Mesothelial cell of epicardium (in vitro differentiated cells): ENCODE data around the gene SMC3. TPM values are rescaled to one million over a fixed set of nuclear protein-coding genes. Genes with fewer than 3 reads are reported as not detected.
A peak's percentile ranks its signal among the peaks of the same experiment; 100 is the strongest.

Experiments
- DNase-seq, 2 experiments: peaks; one replicate each; pipeline ENCODE4 v3.0.0; 2021; ENCODE audit warnings: low spot score in 2 of 2; ENCODE audit not compliant: unreplicated experiment in 2 of 2
- H3K27ac Mint-ChIP-seq: 2 replicates; pipeline ENCODE4 v1.8.0; 2021; ENCODE audit warnings: mixed read lengths
- H3K27me3 Mint-ChIP-seq: 2 replicates; pipeline ENCODE4 v1.8.0; 2021; ENCODE audit warnings: low read depth, mixed read lengths
- H3K36me3 Mint-ChIP-seq: 2 replicates; pipeline ENCODE4 v1.8.0; 2021; ENCODE audit warnings: mixed read lengths
- H3K4me1 Mint-ChIP-seq: 2 replicates; pipeline ENCODE4 v1.8.0; 2021; ENCODE audit warnings: mixed read lengths
- H3K4me3 Mint-ChIP-seq: 2 replicates; pipeline ENCODE4 v1.8.0; 2021; ENCODE audit warnings: mild to moderate bottlenecking, moderate library complexity, mixed read lengths
- H3K9me3 Mint-ChIP-seq: 2 replicates; pipeline ENCODE4 v1.8.0; 2021; ENCODE audit warnings: mixed read lengths
- total RNA-seq: library from RNA; stranded (reverse); gene quantifications from 3 replicates; pipeline ENCODE4 v1.2.1, GENCODE V29; 2021
- TF ChIP-seq, protein P1 (sequence below): fragments of 200-600 bp; sonication (generic); IDR thresholded peaks from one replicate; pipeline ENCODE4 v1.5.0; 2021; ENCODE audit warnings: antibody characterized with exemption; ENCODE audit not compliant: unreplicated experiment

SMC3 gene
- total RNA-seq, 1 donor from 2014 or later: 47.2 TPM

DNA sequence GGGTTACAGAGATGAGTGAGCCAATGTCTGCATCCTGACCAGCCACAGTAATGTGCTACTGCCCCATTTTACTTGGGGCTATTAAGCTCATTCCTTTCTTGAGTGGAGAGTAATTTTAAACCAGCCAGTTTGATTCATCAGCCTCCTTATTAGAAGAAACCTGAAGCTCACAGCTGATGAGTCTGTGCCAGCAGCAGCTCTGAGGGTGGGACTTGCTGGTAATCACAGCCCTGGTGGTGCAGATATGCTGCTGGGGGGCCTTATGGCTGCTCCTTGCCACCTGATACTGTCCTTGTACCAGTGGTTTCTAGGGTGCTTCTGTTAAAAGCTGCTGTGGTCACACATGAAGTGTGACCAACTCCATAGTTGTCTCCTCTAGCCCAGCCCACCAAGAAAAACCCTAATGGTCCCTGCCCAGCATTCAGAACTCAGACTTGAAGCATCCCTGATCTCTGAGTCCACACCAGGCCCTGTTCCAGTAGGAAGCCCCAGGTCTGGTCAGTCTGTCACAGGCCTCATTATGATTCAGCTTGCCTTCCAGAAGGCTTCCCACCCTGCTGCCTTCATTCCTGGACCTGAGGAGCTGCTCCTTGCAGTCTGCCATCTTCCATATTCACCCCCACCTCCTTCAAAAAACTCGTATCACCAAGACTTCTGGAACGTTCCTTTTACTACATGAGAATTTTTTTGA, 47.7 kb downstream of the SMC3 start:
- Mint-ChIP-seq H3K36me3 (no peaks in the 10 kb centered on the region), H3K4me1 (peaks cover 29% of the 10 kb centered on the region), H3K27me3 (no peaks in the 10 kb centered on the region), H3K27ac (no peak overlapping the region), H3K9me3 (no peaks in the 10 kb centered on the region), H3K4me3 (no peak overlapping the region)
- TF ChIP-seq, protein P1, sequence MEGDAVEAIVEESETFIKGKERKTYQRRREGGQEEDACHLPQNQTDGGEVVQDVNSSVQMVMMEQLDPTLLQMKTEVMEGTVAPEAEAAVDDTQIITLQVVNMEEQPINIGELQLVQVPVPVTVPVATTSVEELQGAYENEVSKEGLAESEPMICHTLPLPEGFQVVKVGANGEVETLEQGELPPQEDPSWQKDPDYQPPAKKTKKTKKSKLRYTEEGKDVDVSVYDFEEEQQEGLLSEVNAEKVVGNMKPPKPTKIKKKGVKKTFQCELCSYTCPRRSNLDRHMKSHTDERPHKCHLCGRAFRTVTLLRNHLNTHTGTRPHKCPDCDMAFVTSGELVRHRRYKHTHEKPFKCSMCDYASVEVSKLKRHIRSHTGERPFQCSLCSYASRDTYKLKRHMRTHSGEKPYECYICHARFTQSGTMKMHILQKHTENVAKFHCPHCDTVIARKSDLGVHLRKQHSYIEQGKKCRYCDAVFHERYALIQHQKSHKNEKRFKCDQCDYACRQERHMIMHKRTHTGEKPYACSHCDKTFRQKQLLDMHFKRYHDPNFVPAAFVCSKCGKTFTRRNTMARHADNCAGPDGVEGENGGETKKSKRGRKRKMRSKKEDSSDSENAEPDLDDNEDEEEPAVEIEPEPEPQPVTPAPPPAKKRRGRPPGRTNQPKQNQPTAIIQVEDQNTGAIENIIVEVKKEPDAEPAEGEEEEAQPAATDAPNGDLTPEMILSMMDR: no peak
- no peak for DNase-seq

DNA sequence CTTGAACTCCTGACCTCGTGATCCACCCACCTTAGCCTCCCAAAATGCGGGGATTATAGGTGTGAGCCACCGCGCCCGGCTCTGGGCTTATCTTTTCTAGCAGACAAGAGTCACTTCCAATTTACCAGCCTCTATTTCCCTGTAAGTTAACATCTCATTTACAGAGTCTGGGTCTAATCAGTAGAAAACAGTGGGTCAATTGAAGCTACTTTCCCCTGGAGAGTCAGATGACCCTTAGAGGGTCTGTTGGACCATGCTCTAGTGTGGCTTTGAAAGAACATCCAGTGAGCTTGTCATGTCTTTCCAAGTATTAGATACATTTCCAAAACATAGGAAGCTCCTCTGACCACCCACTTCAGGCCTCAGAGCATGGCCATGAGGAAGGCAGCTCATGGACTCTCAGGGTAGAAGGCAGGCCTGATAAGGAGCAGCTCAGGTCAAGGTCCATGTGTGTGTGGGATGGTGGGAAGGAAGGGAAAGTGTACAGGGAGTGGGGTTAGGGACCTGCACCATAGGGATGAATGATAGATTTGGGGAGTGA, 49.1 kb downstream of the SMC3 start:
- H3K4me1 Mint-ChIP-seq: peaks cover 19% of the 10 kb centered on the region
- TF ChIP-seq, protein P1: no peak
- H3K4me3 Mint-ChIP-seq: no peak overlapping the region
- no peak for DNase-seq
- no peaks in the 10 kb centered on the region for H3K9me3 Mint-ChIP-seq
- no peak overlapping the region for H3K27ac Mint-ChIP-seq
- no peaks in the 10 kb centered on the region for H3K36me3 Mint-ChIP-seq
- H3K27me3 Mint-ChIP-seq: no peaks in the 10 kb centered on the region

DNA sequence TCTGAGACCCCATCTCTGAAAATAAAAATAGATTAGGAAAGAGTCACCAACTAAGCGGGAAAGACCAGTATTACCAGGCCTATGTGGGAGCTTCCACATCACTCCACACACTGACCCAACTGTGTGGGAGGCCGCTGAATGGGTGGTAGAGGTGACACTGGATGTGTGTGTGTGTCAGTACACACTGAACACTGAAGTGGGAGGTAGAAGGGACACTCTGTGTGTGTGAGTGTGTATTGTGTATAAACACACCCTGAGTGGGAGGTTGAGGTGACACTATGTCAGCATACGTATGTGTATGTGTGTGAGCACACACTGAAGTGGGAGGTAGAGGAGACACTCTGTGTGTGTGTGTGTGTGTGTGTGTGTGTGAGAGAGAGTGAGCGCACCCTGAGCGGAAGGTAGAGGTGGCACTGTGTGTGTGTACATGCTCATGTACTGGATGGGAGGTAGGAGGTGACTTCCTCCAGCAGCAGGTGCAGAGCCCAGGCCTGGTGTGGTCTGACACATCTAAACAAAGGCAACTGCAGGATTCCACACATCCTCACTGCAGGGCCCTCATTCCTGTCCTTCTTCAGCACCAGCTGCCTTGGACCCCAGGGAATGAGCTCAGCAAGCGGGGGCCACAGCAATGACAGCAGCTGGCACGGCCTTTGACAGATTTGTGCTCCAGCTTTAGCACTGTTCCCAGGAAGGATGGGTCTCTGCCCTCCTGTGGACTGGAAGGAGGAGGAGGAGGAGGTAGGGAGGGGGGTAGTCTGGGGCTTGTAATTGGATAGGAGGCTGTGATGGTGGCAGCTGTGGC, 50.1 kb downstream of the SMC3 start:
- no peak overlapping the region for H3K27ac Mint-ChIP-seq

DNA sequence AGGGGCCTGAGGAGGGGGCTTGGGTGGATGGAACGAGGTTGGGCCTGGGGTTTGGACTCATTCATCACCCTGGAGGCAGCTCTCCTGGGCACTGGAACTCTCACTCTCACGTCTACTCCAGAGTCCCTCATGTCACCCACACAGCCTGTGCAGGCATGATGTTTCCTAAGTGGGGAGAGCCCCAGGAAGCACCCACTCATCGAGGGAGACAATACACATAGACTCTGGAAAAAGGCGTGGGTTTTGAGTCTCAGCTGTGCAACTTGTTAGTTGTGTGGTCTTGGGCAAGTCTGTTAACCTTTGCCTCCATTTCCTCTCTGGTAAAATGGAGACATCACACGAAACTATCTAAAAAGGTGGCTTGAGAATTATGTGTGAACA, 50.7 kb downstream of the SMC3 start:
- DNase-seq: no peak
- Mint-ChIP-seq H3K27me3 (no peaks in the 10 kb centered on the region), H3K27ac (no peak overlapping the region), H3K9me3 (peaks cover 5% of the 10 kb centered on the region), H3K36me3 (no peaks in the 10 kb centered on the region), H3K4me3 (no peak overlapping the region), H3K4me1 (peaks cover 19% of the 10 kb centered on the region)
- TF ChIP-seq, protein P1: no peak

More for the DNA sequence above, 50.1 kb downstream of the SMC3 start:
- no peak for DNase-seq
- Mint-ChIP-seq H3K9me3 (peaks cover 4% of the 10 kb centered on the region), H3K4me1 (peaks cover 19% of the 10 kb centered on the region), H3K27me3 (no peaks in the 10 kb centered on the region), H3K4me3 (no peak overlapping the region), H3K36me3 (no peaks in the 10 kb centered on the region)
- TF ChIP-seq, protein P1: no peak

DNA sequence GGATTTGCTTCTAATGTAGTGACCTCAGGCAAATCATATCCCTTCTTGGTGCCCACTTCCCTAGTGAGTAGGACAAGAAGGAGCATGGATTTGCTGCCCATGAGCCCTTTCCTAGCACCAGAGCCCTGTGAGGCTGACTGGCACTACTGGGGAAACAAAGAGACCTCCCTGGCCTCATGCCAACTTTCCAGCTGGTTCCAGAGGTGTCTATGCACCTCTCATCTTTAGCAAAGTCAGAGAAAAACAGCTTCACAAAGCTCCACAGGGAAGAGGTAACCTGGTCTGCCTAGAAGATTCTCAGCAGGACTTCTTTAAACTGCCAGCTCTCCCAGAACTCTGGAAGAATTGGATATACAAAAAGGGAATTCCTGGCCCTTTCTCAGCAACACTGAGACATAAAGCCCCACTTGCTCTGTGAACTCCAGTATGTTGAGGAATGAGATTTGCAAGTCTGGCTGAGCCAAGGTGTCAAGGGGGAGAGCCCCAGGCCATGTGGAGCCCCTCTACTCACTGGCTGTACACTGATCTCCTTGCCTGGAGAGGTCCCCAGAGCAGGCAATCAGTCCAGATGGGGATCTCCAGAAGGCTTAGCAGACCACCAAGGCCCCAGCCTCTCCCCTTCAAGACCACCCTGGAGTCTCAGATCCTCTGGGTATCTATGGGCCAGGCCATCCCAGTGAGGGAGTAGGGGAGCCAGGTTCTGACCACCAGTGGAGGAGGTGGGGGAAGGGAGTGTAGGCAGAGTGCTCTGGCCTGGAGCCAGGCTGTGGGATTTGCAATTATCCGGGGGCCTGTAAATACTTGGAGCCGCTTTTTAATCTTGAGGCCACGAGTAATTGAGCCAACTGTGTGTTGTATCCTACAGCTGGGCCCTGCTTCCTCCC, 52.3 kb downstream of the SMC3 start:
- TF ChIP-seq, protein P1: no peak
- no peaks in the 10 kb centered on the region for H3K27me3 Mint-ChIP-seq
- H3K4me3 Mint-ChIP-seq: no peak overlapping the region
- peak overlapping the region; percentile 47 for H3K27ac Mint-ChIP-seq
- H3K9me3 Mint-ChIP-seq: peaks cover 7% of the 10 kb centered on the region
- H3K36me3 Mint-ChIP-seq: no peaks in the 10 kb centered on the region
- DNase-seq: no peak
- H3K4me1 Mint-ChIP-seq: peaks cover 16% of the 10 kb centered on the region
